HCT116 (cell line): Measurements from ENCODE around the gene GLI3. TPM values are rescaled to one million over a fixed set of nuclear protein-coding genes. Genes with fewer than 3 reads are reported as not detected.

ENCODE experiments used
- ATAC-seq: fragments of 200-7000 bp; cut with Tn5 transposase; 2 replicates; pipeline ENCODE4 v1.9.1; 2020; ENCODE audit warnings: mild to moderate bottlenecking, moderate library complexity
- BruUV-seq: library from RNA; stranded (reverse); fragments of 400-500 nt; replicated peaks from 2 replicates; lab custom pipeline; 2021; lab: Mats Ljungman, UMichigan
- CTCF ChIA-PET: fragments of 300-600 bp; sonication (Branson Sonifier 250); formaldehyde crosslinking; loops from one replicate; lab custom pipeline; 2021; ENCODE audit warnings: antibody characterized with exemption; lab: Charles Lee
- POLR2A ChIA-PET: fragments of 300-600, 350-600 bp; sonication (Branson Sonifier 250); formaldehyde crosslinking; loops from one replicate; lab custom pipeline; 2021; ENCODE audit warnings: antibody characterized with exemption; lab: Charles Lee
- RAD21 ChIA-PET, 2 experiments: fragments of 300-600 bp; sonication (Branson Sonifier 250); formaldehyde crosslinking; loops; one replicate each; lab custom pipeline; 2023; ENCODE audit warnings: low total read pairs in 2 of 2; ENCODE audit not compliant: uncharacterized antibody in 2 of 2, unreplicated experiment in 2 of 2, low non-redundant PET in 1 of 2; lab: Charles Lee
- DNase-seq: peaks from one replicate; pipeline ENCODE4 v3.0.0-alpha.2; 2010; ENCODE audit warnings: low read depth, low spot score
- H2AFZ ChIP-seq: fragments of 200-600 bp; shearing (Covaris generic), sonication (generic); 2 replicates; pipeline ENCODE4 v1.6.1; 2017; ENCODE audit warnings: low read depth, mixed run types, mixed read lengths, antibody characterized with exemption, low read length; ENCODE audit not compliant: poor library complexity, severe bottlenecking
- H3K27ac ChIP-seq: 2 replicates; pipeline ENCODE4 v1.5.1; 2012; ENCODE audit warnings: low read depth, low read length
- H3K27me3 ChIP-seq: fragments of 200-600 bp; sonication (generic); 2 replicates; pipeline ENCODE4 v1.6.1; 2016; ENCODE audit warnings: mixed run types, low read length, mixed read lengths; ENCODE audit not compliant: insufficient read depth
- H3K36me3 ChIP-seq, 2 experiments: fragments of 200-500 bp in 1 of 2; fragments of 200-600 bp in 1 of 2; sonication (Bioruptor generic) in 1 of 2; sonication (generic) in 1 of 2; 2 replicates each; pipeline versions ENCODE4 v1.5.1 to v1.6.1; 2014 to 2016; ENCODE audit warnings: low read length in 2 of 2, inconsistent platforms in 1 of 2, mixed read lengths in 1 of 2, mixed run types in 1 of 2; ENCODE audit not compliant: insufficient read depth in 2 of 2, control insufficient read depth in 1 of 2
- H3K4me1 ChIP-seq, 2 experiments: fragments of 200-600 bp in 1 of 2; sonication (generic) in 1 of 2; 2 replicates each; pipeline versions ENCODE4 v1.5.1 to v1.6.1; 2012 to 2017; ENCODE audit warnings: low read length in 2 of 2, inconsistent platforms in 1 of 2, mild to moderate bottlenecking in 1 of 2, mixed read lengths in 1 of 2, mixed run types in 1 of 2, moderate library complexity in 1 of 2; ENCODE audit not compliant: insufficient read depth in 2 of 2, control insufficient read depth in 1 of 2
- H3K4me2 ChIP-seq: fragments of 200-600 bp; sonication (generic); 2 replicates; pipeline ENCODE4 v1.6.1; 2017; ENCODE audit warnings: mixed run types, low read length, mixed read lengths
- H3K4me3 ChIP-seq, 2 experiments: fragments of 200-600 bp in 1 of 2; sonication (generic) in 1 of 2; replicated peaks in 1 of 2; 2 replicates each; pipeline ENCODE4 v1.5.1; 2011 to 2016; ENCODE audit warnings: low read length in 2 of 2, control low read depth in 1 of 2, low read depth in 1 of 2, mild to moderate bottlenecking in 1 of 2, mixed read lengths in 1 of 2, mixed run types in 1 of 2
- H3K79me2 ChIP-seq: fragments of 200-600 bp; sonication (generic); 2 replicates; pipeline ENCODE4 v1.6.1; 2017; ENCODE audit warnings: mild to moderate bottlenecking, mixed run types, low read length, moderate library complexity, mixed read lengths; ENCODE audit not compliant: insufficient read depth
- H3K9ac ChIP-seq: fragments of 200-600 bp; sonication (generic); 2 replicates; pipeline ENCODE4 v1.6.1; 2016; ENCODE audit warnings: low read length, mixed read lengths
- H3K9me2 ChIP-seq: fragments of 200-600 bp; sonication (generic), shearing (Covaris generic); 2 replicates; pipeline ENCODE4 v1.6.1; 2017; ENCODE audit warnings: mixed run types, mild to moderate bottlenecking, moderate library complexity; ENCODE audit not compliant: insufficient read depth
- H3K9me3 ChIP-seq, 2 experiments: fragments of 200-500 bp in 1 of 2; fragments of 200-600 bp in 1 of 2; sonication (Bioruptor generic) in 1 of 2; sonication (generic) in 1 of 2; 2 replicates each; pipeline ENCODE4 v1.6.1; 2014 to 2017; ENCODE audit warnings: low read length in 2 of 2, mixed read lengths in 2 of 2, inconsistent platforms in 1 of 2, low read depth in 1 of 2, mild to moderate bottlenecking in 1 of 2, mixed run types in 1 of 2, moderate library complexity in 1 of 2; ENCODE audit not compliant: control insufficient read depth in 1 of 2, insufficient read depth in 1 of 2
- H4K20me1 ChIP-seq: fragments of 200-600 bp; sonication (generic), shearing (Covaris generic); 2 replicates; pipeline ENCODE4 v1.6.1; 2017; ENCODE audit warnings: mixed run types, mild to moderate bottlenecking, moderate library complexity; ENCODE audit not compliant: insufficient read depth
- CBX3 ChIP-seq: IDR thresholded peaks from 2 replicates; pipeline ENCODE4 v1.6.1; 2012; ENCODE audit warnings: low read depth
- EGR1 ChIP-seq: IDR thresholded peaks from 2 replicates; pipeline ENCODE4 v1.6.1; 2012; ENCODE audit warnings: low read depth
- EZH2 ChIP-seq: fragments of 200-600 bp; sonication (generic); IDR thresholded peaks from 2 replicates; pipeline ENCODE4 v1.6.1; 2017; ENCODE audit warnings: antibody characterized with exemption, mixed run types
- EZH2phosphoT487 ChIP-seq: fragments of 200-600 bp; IDR thresholded peaks from 2 replicates; pipeline ENCODE4 v1.6.1; 2018; ENCODE audit warnings: antibody characterized with exemption, borderline replicate concordance
- JUND ChIP-seq: IDR thresholded peaks from 2 replicates; pipeline ENCODE4 v1.6.1; 2012
- POLR2A ChIP-seq: IDR thresholded peaks from 2 replicates; pipeline ENCODE4 v1.7.0; 2011; ENCODE audit warnings: borderline replicate concordance; ENCODE audit not compliant: insufficient read depth, insufficient read length; ENCODE audit errors: extremely low read depth
- POLR2AphosphoS5 ChIP-seq: IDR thresholded peaks from 2 replicates; pipeline ENCODE4 v1.6.1; 2011; ENCODE audit warnings: mild to moderate bottlenecking, low read depth, low read length, moderate library complexity
- SIN3A ChIP-seq: IDR thresholded peaks from 2 replicates; pipeline ENCODE4 v1.6.1; 2012; ENCODE audit warnings: low read depth
- TCF7L2 ChIP-seq: IDR thresholded peaks from 2 replicates; pipeline ENCODE4 v1.7.0; 2011; ENCODE audit warnings: borderline replicate concordance, inconsistent platforms; ENCODE audit not compliant: insufficient read depth, insufficient read length; ENCODE audit errors: extremely low read depth
- YY1 ChIP-seq: IDR thresholded peaks from 2 replicates; pipeline ENCODE4 v1.6.1; 2011; ENCODE audit warnings: low read length, low read depth, moderate library complexity, mild to moderate bottlenecking; ENCODE audit not compliant: insufficient replicate concordance; ENCODE audit errors: extremely low read depth
- ZFX ChIP-seq: fragments of 450-650 bp; IDR thresholded peaks from 2 replicates; pipeline ENCODE4 v1.6.1; 2017
- intact Hi-C: fragments of 100-400 bp; cut with micrococcal nuclease; formaldehyde crosslinking; loops from 2 replicates; pipeline ENCODE4 v1.10.0; 2022
- total RNA-seq: library from RNA; stranded (reverse); gene quantifications from one replicate; pipeline ENCODE4 v1.2.1, GENCODE V29; 2021; ENCODE audit not compliant: unreplicated experiment
- TF ChIP-seq, protein P1 (sequence below): IDR thresholded peaks from 2 replicates; pipeline ENCODE4 v1.6.1; 2011; ENCODE audit warnings: mild to moderate bottlenecking, low read length, moderate library complexity; ENCODE audit not compliant: insufficient replicate concordance; ENCODE audit errors: extremely low read depth
- TF ChIP-seq, protein P2 (sequence below): IDR thresholded peaks from 2 replicates; pipeline ENCODE4 v1.6.1; 2012

The GLI3 gene
- total RNA-seq, 1 experiment from 2014 or later: 0.07 TPM

DNA sequence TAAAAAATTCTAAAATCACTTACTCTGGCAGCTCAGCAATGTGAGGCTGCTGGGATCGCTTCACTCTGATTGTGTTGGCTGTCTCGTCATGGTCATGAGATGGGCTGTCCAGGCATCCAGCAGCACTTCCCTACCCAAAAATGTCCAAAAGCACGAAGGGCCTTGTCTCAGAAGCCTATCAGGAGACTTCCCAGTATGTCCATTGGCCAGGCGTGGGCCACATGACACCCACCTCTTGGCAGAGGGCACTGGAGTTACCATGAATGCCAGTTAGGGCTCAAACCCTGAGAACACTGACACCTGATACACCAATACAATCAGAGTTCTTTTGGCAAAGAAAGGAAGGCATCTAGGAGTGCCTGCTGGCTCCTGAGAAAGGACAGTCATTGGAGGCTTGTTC, 27.0 kb upstream of the GLI3 start (continued):
- TF ChIP-seq, protein P1, sequence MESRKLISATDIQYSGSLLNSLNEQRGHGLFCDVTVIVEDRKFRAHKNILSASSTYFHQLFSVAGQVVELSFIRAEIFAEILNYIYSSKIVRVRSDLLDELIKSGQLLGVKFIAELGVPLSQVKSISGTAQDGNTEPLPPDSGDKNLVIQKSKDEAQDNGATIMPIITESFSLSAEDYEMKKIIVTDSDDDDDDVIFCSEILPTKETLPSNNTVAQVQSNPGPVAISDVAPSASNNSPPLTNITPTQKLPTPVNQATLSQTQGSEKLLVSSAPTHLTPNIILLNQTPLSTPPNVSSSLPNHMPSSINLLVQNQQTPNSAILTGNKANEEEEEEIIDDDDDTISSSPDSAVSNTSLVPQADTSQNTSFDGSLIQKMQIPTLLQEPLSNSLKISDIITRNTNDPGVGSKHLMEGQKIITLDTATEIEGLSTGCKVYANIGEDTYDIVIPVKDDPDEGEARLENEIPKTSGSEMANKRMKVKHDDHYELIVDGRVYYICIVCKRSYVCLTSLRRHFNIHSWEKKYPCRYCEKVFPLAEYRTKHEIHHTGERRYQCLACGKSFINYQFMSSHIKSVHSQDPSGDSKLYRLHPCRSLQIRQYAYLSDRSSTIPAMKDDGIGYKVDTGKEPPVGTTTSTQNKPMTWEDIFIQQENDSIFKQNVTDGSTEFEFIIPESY: no peak
- no peak for TF ChIP-seq EGR1
- TF ChIP-seq SIN3A: no peak
- no peak for TF ChIP-seq ZFX
- TF ChIP-seq, protein P2, sequence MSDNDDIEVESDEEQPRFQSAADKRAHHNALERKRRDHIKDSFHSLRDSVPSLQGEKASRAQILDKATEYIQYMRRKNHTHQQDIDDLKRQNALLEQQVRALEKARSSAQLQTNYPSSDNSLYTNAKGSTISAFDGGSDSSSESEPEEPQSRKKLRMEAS: no peak
- no peak for TF ChIP-seq JUND
- no peak for TF ChIP-seq EZH2phosphoT487
- no peak for TF ChIP-seq CBX3
- no peak for TF ChIP-seq YY1

DNA sequence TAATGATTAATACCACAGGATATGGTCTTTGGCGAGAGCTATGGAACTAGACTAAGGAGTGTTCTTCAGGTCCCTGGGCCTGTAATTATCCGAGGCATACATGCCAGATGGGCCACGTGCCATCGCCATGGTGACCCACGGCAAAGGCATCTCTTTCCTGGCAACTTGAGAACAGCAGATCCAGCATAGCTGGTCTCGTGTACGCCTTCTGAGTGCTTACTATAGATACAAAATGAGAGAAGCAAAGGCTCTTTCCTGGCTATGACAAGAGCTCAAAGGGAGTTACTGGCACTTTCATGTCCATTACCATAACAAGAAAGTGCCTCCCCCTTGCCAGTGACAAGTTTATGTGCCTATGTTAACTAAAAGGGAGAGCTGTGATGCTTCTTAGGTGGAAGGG, 26.0 kb upstream of the GLI3 start:
- Histone ChIP-seq H3K4me1 (no peaks in the 10 kb centered on the region), H3K27me3 (no peaks in the 10 kb centered on the region), H3K9me2 (no peaks in the 10 kb centered on the region), H3K27ac (no peak overlapping the region), H4K20me1 (no peaks in the 10 kb centered on the region)
- DNase-seq: no peak
- CTCF ChIA-PET: no interaction called here
- TF ChIP-seq CBX3: no peak
- TF ChIP-seq POLR2AphosphoS5: no peak
- TF ChIP-seq ZFX: no peak
- TF ChIP-seq POLR2A: no peak
- no peak for TF ChIP-seq YY1
- TF ChIP-seq EZH2: no peak
- no peak for TF ChIP-seq SIN3A
- TF ChIP-seq, protein P2: no peak
- no peak for TF ChIP-seq TCF7L2
- TF ChIP-seq, all 23 proteins: peak for 0
- Histone ChIP-seq H2AFZ (no peak overlapping the region), H3K36me3 (no peaks in the 10 kb centered on the region), H3K4me3 (no peak overlapping the region), H3K9ac (no peak overlapping the region), H3K4me2 (no peak overlapping the region), H3K79me2 (no peaks in the 10 kb centered on the region), H3K9me3 (no peaks in the 10 kb centered on the region)
- ATAC-seq: no peak
- intact Hi-C loops: no loop called here
- BruUV-seq: no TSS peak
- ChIA-PET RAD21 (no interaction called here), POLR2A (no interaction called here)
